HG03066 (cell line): ENCODE measurements around the gene NFIX.
"Not testable (repeated sequence)": the region's sequence is repeated elsewhere in the genome, so short reads cannot be mapped to it uniquely, and the experiment has no call there.

Experiments
- ATAC-seq: cut with Tn5 transposase; IDR thresholded peaks from one replicate; pipeline ENCODE4 v1.9.1; 2021; ENCODE audit warnings: low read depth; ENCODE audit not compliant: unreplicated experiment

NFIX gene

GRCh38 chr19:12957389-12957952 is 37.8 kb upstream of the NFIX start:
- ATAC-seq: peak; percentile 19

- ATAC-seq: no peak
Measured at GRCh38 chr19:12959481-12959880, 35.8 kb upstream of the NFIX start.

- ATAC-seq: no peak
Measured at GRCh38 chr19:12965017-12965811, 30.1 kb upstream of the NFIX start.

GRCh38 chr19:12965812-12966135 is 29.5 kb upstream of the NFIX start:
- no peak for ATAC-seq

GRCh38 chr19:12967907-12968306 is 27.4 kb upstream of the NFIX start:
- no peak for ATAC-seq

GRCh38 chr19:12969292-12969988 is 25.8 kb upstream of the NFIX start, which contains the start of gene DAND5:
DAND5 (plus strand) TSS chr19:12969576; CDS start chr19:12969661, 85 bp downstream.
- no peak for ATAC-seq

- no peak for ATAC-seq
Measured at GRCh38 chr19:12970070-12970820, 25.0 kb upstream of the NFIX start.

GRCh38 chr19:12973236-12973635 is 22.0 kb upstream of the NFIX start:
- ATAC-seq: no peak

GRCh38 chr19:12974301-12975220 is 20.7 kb upstream of the NFIX start:
- ATAC-seq: no peak

- ATAC-seq: no peak
Measured at GRCh38 chr19:12975221-12975741, 20.0 kb upstream of the NFIX start.

- not testable (repeated sequence) for ATAC-seq
Measured at GRCh38 chr19:12976109-12976508, 19.2 kb upstream of the NFIX start.

- ATAC-seq: no peak
Measured at GRCh38 chr19:12979974-12980373, 15.3 kb upstream of the NFIX start.

- ATAC-seq: no peak
Measured at GRCh38 chr19:12982648-12983047, 12.6 kb upstream of the NFIX start.

GRCh38 chr19:12983091-12983490 is 12.2 kb upstream of the NFIX start:
- ATAC-seq: no peak

- no peak for ATAC-seq
Measured at GRCh38 chr19:12983542-12984142, 11.6 kb upstream of the NFIX start.

- no peak for ATAC-seq
Measured at GRCh38 chr19:12984143-12984627, 11.1 kb upstream of the NFIX start.

GRCh38 chr19:12984683-12985048 is 10.6 kb upstream of the NFIX start:
- no peak for ATAC-seq

- no peak for ATAC-seq
Measured at GRCh38 chr19:12985049-12985776, 10.1 kb upstream of the NFIX start.

GRCh38 chr19:12986726-12987125 is 8.5 kb upstream of the NFIX start:
- ATAC-seq: no peak
